ENCODE data around the gene TMC1.

TMC1 gene

GRCh38 chr9:72696511-72696910 lies 175.1 kb downstream of the TMC1 start:
- H3K27me3 ChIP-seq (ENCODE audit: insufficient read depth, low read length): no peaks in the 10 kb centered on the region
- no peaks in the 10 kb centered on the region for H3F3A ChIP-seq (ENCODE audit: insufficient read depth, low read length)
- H3K9me3 ChIP-seq (ENCODE audit: low read length): no peaks in the 10 kb centered on the region
- no peak overlapping the region for H3K9ac ChIP-seq (ENCODE audit: low read length)
- TF ChIP-seq CTCF (IDR thresholded peaks at IDR 0.05; ENCODE audit: low read length) (no peak), EZH2 (IDR thresholded peaks at IDR 0.05; ENCODE audit: borderline replicate concordance, low read length) (no peak)
- no peaks in the 10 kb centered on the region for H3K4me1 ChIP-seq (ENCODE audit: insufficient read depth, low read length, severe bottlenecking)
- H2AFZ ChIP-seq (ENCODE audit: low read length): no peak overlapping the region
- H3K79me2 ChIP-seq (ENCODE audit: insufficient read depth, low read length): no peaks in the 10 kb centered on the region
- H3K9me2 ChIP-seq (ENCODE audit: low read depth, low read length): no peaks in the 10 kb centered on the region
- no peaks in the 10 kb centered on the region for H3K36me3 ChIP-seq (ENCODE audit: insufficient read depth, low read length)
- H3K4me3 ChIP-seq (ENCODE audit: low read depth, low read length, poor library complexity, severe bottlenecking): no peak overlapping the region
- H3K27ac ChIP-seq (ENCODE audit: low read depth, low read length, poor library complexity, severe bottlenecking): no peak overlapping the region
- no peak overlapping the region for H3K4me2 ChIP-seq (ENCODE audit: low read length)
- H4K20me1 ChIP-seq (ENCODE audit: insufficient read depth, low read length): no peaks in the 10 kb centered on the region

GRCh38 chr9:72701510-72701909 lies 180.1 kb downstream of the TMC1 start:
- no peaks in the 10 kb centered on the region for H3K36me3 ChIP-seq (ENCODE audit: insufficient read depth, low read length)
- H3F3A ChIP-seq (ENCODE audit: insufficient read depth, low read length): no peaks in the 10 kb centered on the region
- H3K9ac ChIP-seq (ENCODE audit: low read length): no peak overlapping the region
- H3K4me2 ChIP-seq (ENCODE audit: low read length): no peak overlapping the region
- no peak overlapping the region for H2AFZ ChIP-seq (ENCODE audit: low read length)
- H3K4me3 ChIP-seq (ENCODE audit: low read depth, low read length, poor library complexity, severe bottlenecking): no peak overlapping the region
- no peaks in the 10 kb centered on the region for H3K9me2 ChIP-seq (ENCODE audit: low read depth, low read length)
- no peaks in the 10 kb centered on the region for H3K27me3 ChIP-seq (ENCODE audit: insufficient read depth, low read length)
- H4K20me1 ChIP-seq (ENCODE audit: insufficient read depth, low read length): no peaks in the 10 kb centered on the region
- TF ChIP-seq EZH2 (IDR thresholded peaks at IDR 0.05; ENCODE audit: borderline replicate concordance, low read length) (no peak), CTCF (IDR thresholded peaks at IDR 0.05; ENCODE audit: low read length) (no peak)
- no peaks in the 10 kb centered on the region for H3K9me3 ChIP-seq (ENCODE audit: low read length)
- no peaks in the 10 kb centered on the region for H3K79me2 ChIP-seq (ENCODE audit: insufficient read depth, low read length)
- no peak overlapping the region for H3K27ac ChIP-seq (ENCODE audit: low read depth, low read length, poor library complexity, severe bottlenecking)
- H3K4me1 ChIP-seq (ENCODE audit: insufficient read depth, low read length, severe bottlenecking): no peaks in the 10 kb centered on the region

GRCh38 chr9:72703574-72703973 lies 182.2 kb downstream of the TMC1 start:
- H3K4me2 ChIP-seq (ENCODE audit: low read length): no peak overlapping the region
- no peaks in the 10 kb centered on the region for H3K27me3 ChIP-seq (ENCODE audit: insufficient read depth, low read length)
- H3K4me1 ChIP-seq (ENCODE audit: insufficient read depth, low read length, severe bottlenecking): no peaks in the 10 kb centered on the region
- no peak overlapping the region for H2AFZ ChIP-seq (ENCODE audit: low read length)
- no peaks in the 10 kb centered on the region for H3F3A ChIP-seq (ENCODE audit: insufficient read depth, low read length)
- H3K79me2 ChIP-seq (ENCODE audit: insufficient read depth, low read length): no peaks in the 10 kb centered on the region
- H3K36me3 ChIP-seq (ENCODE audit: insufficient read depth, low read length): no peaks in the 10 kb centered on the region
- H3K9ac ChIP-seq (ENCODE audit: low read length): no peak overlapping the region
- H3K4me3 ChIP-seq (ENCODE audit: low read depth, low read length, poor library complexity, severe bottlenecking): no peak overlapping the region
- no peaks in the 10 kb centered on the region for H3K9me3 ChIP-seq (ENCODE audit: low read length)
- no peak overlapping the region for H3K27ac ChIP-seq (ENCODE audit: low read depth, low read length, poor library complexity, severe bottlenecking)
- H3K9me2 ChIP-seq (ENCODE audit: low read depth, low read length): no peaks in the 10 kb centered on the region
- TF ChIP-seq EZH2 (IDR thresholded peaks at IDR 0.05; ENCODE audit: borderline replicate concordance, low read length) (no peak), CTCF (IDR thresholded peaks at IDR 0.05; ENCODE audit: low read length) (no peak)
- no peaks in the 10 kb centered on the region for H4K20me1 ChIP-seq (ENCODE audit: insufficient read depth, low read length)

Data from OCI-LY1 (cell line).